NCI-H1417 treated with DMSO at 0.1 percent for 48 hours (cell line): Measurements from ENCODE around the gene PKD1.

ENCODE experiments used
- DNase-seq: peaks from one replicate; lab custom pipeline; 2025; lab: John Stamatoyannopoulos, UW

Gene PKD1

GRCh38 chr16:2046893-2047329 is 88.8 kb downstream of the PKD1 start:
- DNase-seq = no peak

GRCh38 chr16:2045965-2046892 is 89.5 kb downstream of the PKD1 start:
- no peak for DNase-seq

GRCh38 chr16:2044541-2044940 is 91.2 kb downstream of the PKD1 start:
- no peak for DNase-seq

- no peak for DNase-seq
Observed at GRCh38 chr16:2043667-2044451, 91.8 kb downstream of the PKD1 start.

GRCh38 chr16:2042986-2043666 is 92.6 kb downstream of the PKD1 start:
- DNase-seq = no peak

GRCh38 chr16:2042171-2042985 is 93.3 kb downstream of the PKD1 start:
- DNase-seq = peak; percentile 45

GRCh38 chr16:2040787-2041522 is 94.7 kb downstream of the PKD1 start:
- DNase-seq = no peak

- no peak for DNase-seq
Observed at GRCh38 chr16:2040041-2040786, 95.5 kb downstream of the PKD1 start.

- no peak for DNase-seq
Observed at GRCh38 chr16:2039274-2040031, 96.2 kb downstream of the PKD1 start.
